Ectodermal cell (in vitro differentiated cells): Measurements from ENCODE around the gene COL5A1.

Experiments used
- H3K27ac ChIP-seq: 2 replicates; pipeline ENCODE4 v1.7.0; 2013; ENCODE audit warnings: mild to moderate bottlenecking, low read depth, low read length; ENCODE audit not compliant: insufficient read depth, poor library complexity, severe bottlenecking
- H3K27me3 ChIP-seq: 2 replicates; pipeline ENCODE4 v1.7.0; 2013; ENCODE audit warnings: mild to moderate bottlenecking, low read length; ENCODE audit not compliant: insufficient read depth, control insufficient read depth, poor library complexity, severe bottlenecking
- H3K36me3 ChIP-seq: one replicate; pipeline ENCODE4 v1.7.0; 2013; ENCODE audit warnings: low read length; ENCODE audit not compliant: control insufficient read depth, insufficient read depth
- H3K4me1 ChIP-seq: one replicate; pipeline ENCODE4 v1.7.0; 2013; ENCODE audit warnings: low read length; ENCODE audit not compliant: control insufficient read depth, insufficient read depth
- H3K4me3 ChIP-seq: 2 replicates; pipeline ENCODE4 v1.7.0; 2013; ENCODE audit warnings: low read depth, low read length, control low read depth; ENCODE audit not compliant: insufficient read depth
- H3K9me3 ChIP-seq: 2 replicates; pipeline ENCODE4 v1.7.0; 2013; ENCODE audit warnings: mild to moderate bottlenecking, low read length, moderate library complexity; ENCODE audit not compliant: control insufficient read depth
- WGBS, 2 experiments: methylation state at CpG; one replicate each; pipeline ENCODE4 v1.1.7; 2013; ENCODE audit warnings: missing lambda C conversion rate in 2 of 2; 5-methylcytosine and 5-hydroxymethylcytosine counted together

Gene COL5A1

DNA sequence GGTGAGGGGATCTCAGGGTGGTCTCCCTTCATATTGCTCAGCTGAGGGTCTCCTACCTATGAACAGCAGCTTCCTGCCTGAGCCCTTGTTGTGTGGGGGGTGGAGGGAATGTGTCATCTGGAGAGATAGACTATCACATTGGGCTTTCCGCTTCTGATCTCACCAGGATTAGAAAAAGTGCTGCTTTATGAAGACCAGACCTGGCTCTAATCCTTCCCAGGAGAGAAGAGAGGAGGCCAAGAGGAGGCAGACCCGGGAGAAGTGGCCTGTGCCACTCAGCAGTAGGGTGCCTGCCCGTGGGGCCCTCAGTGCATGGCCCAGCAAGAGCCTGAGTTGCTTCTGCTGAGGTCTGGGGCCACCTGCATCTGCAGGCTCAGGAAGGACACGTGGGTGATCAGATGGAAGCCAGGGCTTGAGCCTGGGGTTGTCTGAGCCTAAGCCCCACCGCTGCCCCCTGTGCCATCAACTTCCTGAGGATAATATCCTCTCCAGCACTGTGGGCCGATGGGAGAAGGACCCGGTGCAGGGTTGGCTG is 22.1 kb upstream of the COL5A1 start:
- no peaks in the 10 kb centered on the region for H3K36me3 ChIP-seq
- H3K4me3 ChIP-seq = no peak overlapping the region
- H3K27ac ChIP-seq = no peak overlapping the region
- 94% methylated on average over 7 of the region's 7 CpGs for WGBS, 2 experiments
- H3K4me1 ChIP-seq = peaks cover 3% of the 10 kb centered on the region
- no peaks in the 10 kb centered on the region for H3K27me3 ChIP-seq
- H3K9me3 ChIP-seq = no peaks in the 10 kb centered on the region

DNA sequence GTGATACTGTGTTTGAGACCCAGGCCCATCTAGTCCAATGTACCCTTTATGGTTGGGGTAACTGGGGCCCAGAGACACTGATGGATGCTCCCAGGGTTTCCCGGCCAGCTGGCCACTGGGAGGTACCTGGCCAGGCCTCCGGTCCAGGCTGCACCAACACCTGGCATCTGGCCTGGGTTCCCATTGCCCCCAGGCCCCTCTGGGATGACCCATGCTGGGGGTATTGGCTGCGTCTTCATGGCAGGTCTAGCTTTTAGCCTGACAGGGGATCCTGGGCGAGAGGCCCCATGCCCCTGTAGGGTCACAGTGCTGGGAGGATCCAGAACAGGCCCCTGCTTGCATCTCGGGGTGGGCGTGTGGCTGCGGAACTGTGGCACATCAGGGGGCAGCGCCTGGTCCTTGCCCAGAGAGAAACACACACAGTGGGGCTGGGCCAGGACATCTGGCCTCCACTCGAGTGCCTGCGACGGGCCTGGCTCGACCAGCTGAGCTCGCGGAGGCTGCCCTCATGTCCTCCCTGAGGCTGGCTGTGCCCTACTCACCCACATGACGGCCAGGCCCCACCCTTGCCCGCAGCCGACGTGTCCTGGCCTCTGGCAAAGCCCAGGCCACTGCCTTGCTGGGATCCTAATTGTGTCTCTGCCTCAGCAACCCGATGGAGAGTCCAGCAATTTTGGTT is 21.5 kb upstream of the COL5A1 start:
- no peaks in the 10 kb centered on the region for H3K27me3 ChIP-seq
- no peak overlapping the region for H3K27ac ChIP-seq
- 94 to 95% methylated on average over 19 of the region's 19 CpGs for WGBS, 2 experiments
- H3K9me3 ChIP-seq = no peaks in the 10 kb centered on the region
- peaks cover 4% of the 10 kb centered on the region for H3K4me1 ChIP-seq
- H3K36me3 ChIP-seq = no peaks in the 10 kb centered on the region
- H3K4me3 ChIP-seq = no peak overlapping the region

DNA sequence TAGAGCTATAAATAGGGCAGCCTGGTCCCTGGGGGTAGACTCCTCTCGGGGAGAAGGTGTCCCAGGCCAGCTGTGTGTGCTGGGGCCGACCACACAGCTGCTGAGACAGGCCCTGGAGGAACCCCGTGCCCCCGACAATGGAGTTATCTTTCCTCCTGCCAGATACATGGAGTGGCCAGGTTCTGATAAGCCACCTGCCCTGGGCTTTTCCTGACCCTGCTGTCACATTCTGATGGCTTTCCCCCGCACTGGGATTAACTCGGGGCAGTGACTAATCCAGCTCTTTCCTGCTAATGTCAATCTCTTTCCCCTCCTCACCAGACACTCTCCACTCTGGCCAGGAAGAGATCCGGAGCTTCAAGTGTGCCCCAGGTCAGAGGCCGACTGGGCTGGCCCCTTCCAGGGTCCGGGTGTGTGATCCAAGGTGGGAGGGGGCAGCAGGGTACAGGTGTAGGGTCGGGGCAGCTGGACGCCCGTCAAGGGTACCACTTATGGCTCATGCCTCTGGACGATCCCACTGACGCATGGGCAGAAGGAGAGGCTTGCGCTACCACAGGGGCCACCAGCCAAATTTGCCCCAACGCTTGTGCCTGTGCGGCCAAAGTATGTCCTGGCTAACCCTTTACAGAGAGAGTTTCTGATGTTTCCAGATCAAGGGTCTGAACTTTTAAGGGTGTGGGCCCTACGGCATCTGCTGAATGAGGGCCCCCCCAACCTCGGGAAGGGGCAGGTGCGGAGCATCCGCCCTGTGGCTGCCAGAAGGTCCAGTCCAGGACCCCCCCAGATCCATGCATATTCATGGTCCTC is 20.6 kb upstream of the COL5A1 start:
- Histone ChIP-seq H3K4me1 (peaks cover 12% of the 10 kb centered on the region), H3K27me3 (no peaks in the 10 kb centered on the region), H3K27ac (no peak overlapping the region), H3K36me3 (no peaks in the 10 kb centered on the region), H3K4me3 (no peak overlapping the region), H3K9me3 (no peaks in the 10 kb centered on the region)
- 92 to 93% methylated on average over 21 of the region's 21 CpGs for WGBS, 2 experiments

DNA sequence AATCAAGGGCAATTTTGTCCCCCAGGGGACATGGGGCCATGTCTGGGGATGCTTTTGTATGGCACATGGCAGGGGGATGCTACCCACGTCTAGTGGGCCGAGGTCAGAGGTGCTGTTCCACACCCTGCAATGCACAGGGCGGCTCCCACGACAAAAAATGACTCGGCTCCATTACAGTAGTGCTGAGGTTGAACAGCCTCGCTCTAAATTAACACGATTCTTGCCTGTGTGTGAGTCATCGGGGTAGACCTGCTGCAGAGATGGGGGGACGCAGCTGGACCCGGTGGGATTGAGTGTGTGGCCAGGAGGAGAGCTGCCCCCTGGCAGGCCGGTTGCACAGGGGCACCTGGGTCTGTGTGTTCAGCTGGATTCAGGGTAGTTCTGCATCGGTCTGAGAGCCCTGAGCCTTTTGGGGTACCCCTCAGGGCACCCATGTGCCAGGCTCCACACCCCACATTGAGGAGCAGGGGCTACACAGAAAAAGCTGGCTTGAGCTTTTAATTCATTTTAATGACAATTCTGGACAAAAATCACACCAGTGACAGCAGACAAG is 20.0 kb upstream of the COL5A1 start:
- Histone ChIP-seq H3K27ac (no peak overlapping the region), H3K27me3 (no peaks in the 10 kb centered on the region), H3K36me3 (no peaks in the 10 kb centered on the region), H3K4me3 (no peak overlapping the region), H3K4me1 (peaks cover 19% of the 10 kb centered on the region), H3K9me3 (no peaks in the 10 kb centered on the region)
- 94 to 95% methylated on average over 12 of the region's 12 CpGs for WGBS, 2 experiments

DNA sequence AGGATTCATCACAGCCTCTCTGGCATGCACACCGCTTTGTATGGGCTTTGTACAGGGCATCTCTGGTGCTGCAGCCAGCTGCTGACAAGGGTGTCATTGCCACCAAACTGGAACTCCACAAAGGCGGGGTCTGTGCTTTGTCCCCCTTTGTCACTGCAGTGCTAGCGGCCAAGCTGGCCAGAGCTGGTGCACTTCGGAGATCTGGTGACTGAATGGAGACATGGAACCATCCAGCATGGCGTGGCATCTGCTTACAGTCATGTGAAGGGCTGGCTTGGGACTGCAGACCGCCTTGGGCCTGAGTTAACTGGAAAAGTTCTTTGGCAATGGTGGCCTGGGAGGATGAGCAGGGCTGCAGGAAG is 18.7 kb upstream of the COL5A1 start:
- Histone ChIP-seq H3K27me3 (no peaks in the 10 kb centered on the region), H3K9me3 (no peaks in the 10 kb centered on the region), H3K4me1 (peaks cover 26% of the 10 kb centered on the region), H3K27ac (no peak overlapping the region), H3K4me3 (no peak overlapping the region), H3K36me3 (no peaks in the 10 kb centered on the region)
- 89 to 92% methylated on average over 6 of the region's 6 CpGs for WGBS, 2 experiments

DNA sequence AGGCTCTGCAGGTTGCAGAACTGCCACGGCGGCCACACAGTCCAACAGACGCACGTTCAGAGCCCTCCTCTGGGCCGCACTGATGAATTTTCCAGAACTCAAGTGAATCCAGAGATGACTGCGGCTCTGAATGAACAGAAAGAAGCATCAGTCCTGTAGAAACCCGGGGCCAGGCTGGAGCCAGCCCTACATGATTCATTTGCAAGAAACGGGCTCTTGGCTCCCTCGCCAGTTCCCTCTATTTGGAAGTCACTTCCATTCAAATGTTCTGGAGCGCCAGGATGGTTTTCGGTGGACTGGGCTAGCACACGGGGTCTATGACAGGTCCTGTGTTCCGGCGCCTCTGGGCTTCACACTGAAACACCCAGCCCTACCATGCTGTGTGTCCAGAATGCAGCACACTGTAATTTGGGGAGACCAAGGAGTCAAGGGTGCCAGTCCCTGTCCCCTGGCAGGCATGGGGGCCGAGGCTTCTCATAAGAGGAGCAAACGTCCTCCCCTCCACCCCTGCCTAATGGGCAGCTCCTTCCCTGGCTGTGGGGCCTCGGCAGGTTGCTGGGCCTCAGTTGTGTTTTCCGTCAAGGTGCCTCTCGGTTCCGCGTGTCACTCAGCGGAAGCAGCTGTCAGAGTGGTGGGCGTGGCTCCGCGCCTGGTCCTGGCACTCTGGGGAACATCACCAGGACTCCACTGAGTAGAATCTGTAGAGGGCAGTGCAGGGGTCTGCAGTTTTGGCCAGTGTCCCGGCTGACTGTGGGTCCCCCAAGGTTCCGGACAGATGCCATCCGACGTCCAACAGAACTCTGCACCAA is 18.1 kb upstream of the COL5A1 start:
- Histone ChIP-seq H3K27me3 (no peaks in the 10 kb centered on the region), H3K4me1 (peaks cover 26% of the 10 kb centered on the region), H3K36me3 (no peaks in the 10 kb centered on the region), H3K27ac (no peak overlapping the region), H3K4me3 (no peak overlapping the region), H3K9me3 (no peaks in the 10 kb centered on the region)
- WGBS, 2 experiments = 94% methylated on average over 29 of the region's 29 CpGs

DNA sequence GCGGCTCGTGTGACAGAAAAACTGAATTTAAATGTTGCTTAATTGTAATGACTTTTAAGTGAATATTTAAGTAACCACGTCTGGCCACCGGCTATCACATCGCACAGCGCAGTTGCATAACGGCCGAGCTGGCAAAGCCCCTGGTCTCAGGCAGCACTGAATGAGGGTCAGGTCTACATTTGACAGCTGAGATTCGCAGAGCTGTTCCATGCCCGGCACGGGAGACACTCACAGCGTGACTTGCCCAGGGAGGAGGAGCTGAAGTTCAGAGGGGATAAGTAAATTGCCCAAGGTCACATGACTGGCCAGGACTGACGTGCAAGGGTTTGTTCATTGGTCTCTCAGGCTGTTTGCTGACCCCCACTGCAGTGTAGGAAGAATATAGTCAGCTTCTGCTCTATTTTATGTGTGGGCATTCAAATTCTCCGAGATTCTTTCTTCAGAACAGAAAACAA is 17.4 kb upstream of the COL5A1 start:
- 86 to 91% methylated on average over 14 of the region's 14 CpGs for WGBS, 2 experiments
- no peak overlapping the region for H3K27ac ChIP-seq
- H3K4me3 ChIP-seq = no peak overlapping the region

DNA sequence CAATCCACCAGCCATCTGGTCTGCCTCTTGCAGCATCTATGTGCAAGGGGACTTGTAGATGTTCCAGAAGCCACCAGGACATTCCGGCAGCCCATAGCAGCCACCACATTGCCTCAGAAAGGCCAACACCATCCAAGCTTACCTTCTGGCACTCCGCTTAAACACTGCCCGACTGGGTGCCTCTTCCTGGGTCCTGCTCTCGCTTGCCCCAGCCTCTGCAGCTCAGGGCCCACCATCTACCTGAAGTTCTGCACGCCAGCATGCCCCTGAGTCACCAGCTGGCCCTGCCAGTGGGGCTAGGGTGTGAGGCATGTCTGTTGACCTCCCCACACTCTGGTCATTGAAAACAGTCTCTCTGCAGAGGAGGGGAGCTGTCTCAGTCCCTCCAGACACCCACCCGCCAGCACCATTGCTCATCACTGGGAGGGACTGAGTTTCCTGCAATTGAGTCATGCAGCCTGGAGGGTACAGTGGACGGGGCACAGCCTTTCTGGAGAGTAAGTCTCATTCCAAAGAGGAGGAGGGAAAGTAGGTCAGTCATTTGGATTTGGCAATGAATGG is 16.9 kb upstream of the COL5A1 start:
- Histone ChIP-seq H3K4me3 (no peak overlapping the region), H3K27me3 (no peaks in the 10 kb centered on the region), H3K36me3 (no peaks in the 10 kb centered on the region), H3K27ac (no peak overlapping the region), H3K9me3 (no peaks in the 10 kb centered on the region), H3K4me1 (peaks cover 26% of the 10 kb centered on the region)
- 92 to 93% methylated on average over 7 of the region's 7 CpGs for WGBS, 2 experiments

More for the DNA sequence above, 17.4 kb upstream of the COL5A1 start:
- Histone ChIP-seq H3K4me1 (peaks cover 26% of the 10 kb centered on the region), H3K9me3 (no peaks in the 10 kb centered on the region), H3K36me3 (no peaks in the 10 kb centered on the region), H3K27me3 (no peaks in the 10 kb centered on the region)

DNA sequence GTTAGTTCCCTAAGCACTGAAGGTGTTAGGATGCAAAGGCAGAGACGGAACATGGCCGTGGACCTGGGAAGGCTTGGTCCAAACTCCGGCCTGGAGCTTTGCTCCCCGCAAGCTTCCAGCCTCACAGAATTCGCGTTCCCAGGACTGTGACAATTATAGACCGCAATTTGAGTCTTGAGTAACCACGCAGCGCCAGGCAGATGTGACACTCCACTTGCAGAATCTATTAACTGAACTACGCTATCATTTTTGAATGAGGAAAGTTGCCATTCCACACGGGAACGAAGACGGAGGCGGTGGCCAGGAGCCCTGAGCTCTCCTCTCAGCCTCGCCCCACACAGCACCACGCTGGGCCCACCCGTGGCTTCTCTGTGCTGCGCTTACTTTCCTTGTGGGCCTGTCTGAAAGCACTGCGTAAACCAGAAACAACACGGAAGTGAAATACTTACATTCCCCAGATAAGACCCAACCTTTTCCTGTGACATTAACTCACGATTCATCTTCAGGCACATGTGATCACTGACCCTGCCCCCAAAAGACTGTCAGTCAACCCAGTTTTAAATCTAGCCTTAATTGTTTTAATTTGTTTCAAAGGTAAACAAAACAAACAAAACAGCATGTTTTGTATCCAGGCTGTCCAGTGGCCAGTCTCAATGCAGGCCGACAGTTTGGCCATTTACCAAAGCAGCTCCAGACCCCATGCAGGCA is 16.1 kb upstream of the COL5A1 start:
- no peak overlapping the region for H3K4me3 ChIP-seq
- H3K27me3 ChIP-seq = no peaks in the 10 kb centered on the region
- H3K27ac ChIP-seq = no peak overlapping the region
- whole genome bisulfite sequencing, 2 experiments = 73 to 75% methylated on average over 22 of the region's 22 CpGs
- H3K36me3 ChIP-seq = no peaks in the 10 kb centered on the region
- H3K9me3 ChIP-seq = no peaks in the 10 kb centered on the region
- peaks cover 26% of the 10 kb centered on the region for H3K4me1 ChIP-seq
